ENCODE results near the gene FGF22. TPM values are rescaled to one million over a fixed set of nuclear protein-coding genes. Genes with fewer than 3 reads are reported as not detected.
A peak's percentile ranks its signal among the peaks of the same experiment; 100 is the strongest.

The FGF22 gene
- total RNA-seq, 1 experiment from 2014 or later, result not detected

GRCh38 chr19:629961-630714, 9.5 kb upstream of the FGF22 start:
- Histone ChIP-seq H3K9me3 (no peaks in the 10 kb centered on the region), H3K36me3 (no peaks in the 10 kb centered on the region; the same call in 1 of the 2 replicates), H3K27me3 (no peaks in the 10 kb centered on the region), H3K4me3 (no peak overlapping the region)
- no peak for DNase-seq

GRCh38 chr19:632579-633067, 7.1 kb upstream of the FGF22 start:
- Histone ChIP-seq H3K27me3 (no peaks in the 10 kb centered on the region), H3K9me3 (no peaks in the 10 kb centered on the region), H3K4me3 (peak overlapping the region; percentile 88), H3K36me3 (no peaks in the 10 kb centered on the region; the same call in 1 of the 2 replicates)
- DNase-seq, result peak; percentile 42

- no peaks in the 10 kb centered on the region; the same call in 1 of the 2 replicates for H3K36me3 ChIP-seq
- peak; percentile 94 for DNase-seq
- no peaks in the 10 kb centered on the region for H3K9me3 ChIP-seq
- peak within 1 kb of the TSS; percentile 88 for H3K4me3 ChIP-seq
- no peaks in the 10 kb centered on the region for H3K27me3 ChIP-seq
These were observed 6.5 kb upstream of the FGF22 start, which contains the start of gene POLRMT for GRCh38 chr19:633068-633785. Gene POLRMT, minus strand, starts transcription at chr19:633537. Its CDS starts 25 bp downstream, at chr19:633512.

GRCh38 chr19:633786-634639, 5.7 kb upstream of the FGF22 start:
- DNase-seq, result no peak
- peak overlapping the region; percentile 88 for H3K4me3 ChIP-seq
- no peaks in the 10 kb centered on the region; the same call in 1 of the 2 replicates for H3K36me3 ChIP-seq
- no peaks in the 10 kb centered on the region for H3K27me3 ChIP-seq
- no peaks in the 10 kb centered on the region for H3K9me3 ChIP-seq

GRCh38 chr19:634975-635652, 4.6 kb upstream of the FGF22 start:
- H3K4me3 ChIP-seq, result no peak overlapping the region
- no peaks in the 10 kb centered on the region; the same call in 1 of the 2 replicates for H3K36me3 ChIP-seq
- no peak for DNase-seq
- no peaks in the 10 kb centered on the region for H3K9me3 ChIP-seq
- no peaks in the 10 kb centered on the region for H3K27me3 ChIP-seq

- H3K4me3 ChIP-seq, result no peak overlapping the region
- H3K27me3 ChIP-seq, result no peaks in the 10 kb centered on the region
- no peaks in the 10 kb centered on the region for H3K9me3 ChIP-seq
- DNase-seq, result no peak
- no peaks in the 10 kb centered on the region for H3K36me3 ChIP-seq
These were observed 800 bp upstream of the FGF22 start for GRCh38 chr19:638906-639252.

- Histone ChIP-seq H3K4me3 (no peak overlapping the region), H3K27me3 (no peaks in the 10 kb centered on the region), H3K9me3 (no peaks in the 10 kb centered on the region), H3K36me3 (no peaks in the 10 kb centered on the region)
- DNase-seq, result no peak
These were observed 481 bp downstream of the FGF22 start for GRCh38 chr19:640161-640558.

- no peaks in the 10 kb centered on the region for H3K9me3 ChIP-seq
- no peaks in the 10 kb centered on the region for H3K36me3 ChIP-seq
- DNase-seq, result no peak
- H3K27me3 ChIP-seq, result no peaks in the 10 kb centered on the region
- no peak overlapping the region for H3K4me3 ChIP-seq
These were observed 1.0 kb downstream of the FGF22 start for GRCh38 chr19:640606-641189.

GRCh38 chr19:641702-642101, 2.0 kb downstream of the FGF22 start:
- DNase-seq, result no peak
- Histone ChIP-seq H3K36me3 (no peaks in the 10 kb centered on the region), H3K9me3 (no peaks in the 10 kb centered on the region), H3K27me3 (no peaks in the 10 kb centered on the region), H3K4me3 (no peak overlapping the region)

GRCh38 chr19:642767-643727, 3.4 kb downstream of the FGF22 start:
- DNase-seq, result no peak
- Histone ChIP-seq H3K27me3 (no peaks in the 10 kb centered on the region), H3K36me3 (no peaks in the 10 kb centered on the region), H3K9me3 (no peaks in the 10 kb centered on the region), H3K4me3 (no peak overlapping the region)

GRCh38 chr19:643736-644135, 4.1 kb downstream of the FGF22 start:
- DNase-seq, result no peak
- no peaks in the 10 kb centered on the region for H3K27me3 ChIP-seq
- H3K36me3 ChIP-seq, result no peaks in the 10 kb centered on the region
- no peak overlapping the region for H3K4me3 ChIP-seq
- H3K9me3 ChIP-seq, result no peaks in the 10 kb centered on the region

- Histone ChIP-seq H3K27me3 (no peaks in the 10 kb centered on the region), H3K4me3 (no peak overlapping the region), H3K36me3 (no peaks in the 10 kb centered on the region), H3K9me3 (no peaks in the 10 kb centered on the region)
- DNase-seq, result no peak
These were observed 4.7 kb downstream of the FGF22 start for GRCh38 chr19:644363-644762.

- Histone ChIP-seq H3K27me3 (no peaks in the 10 kb centered on the region), H3K4me3 (no peak overlapping the region), H3K36me3 (no peaks in the 10 kb centered on the region), H3K9me3 (no peaks in the 10 kb centered on the region)
- no peak for DNase-seq
These were observed 5.1 kb downstream of the FGF22 start for GRCh38 chr19:644789-645188.

- no peaks in the 10 kb centered on the region for H3K9me3 ChIP-seq
- H3K36me3 ChIP-seq, result no peaks in the 10 kb centered on the region
- H3K27me3 ChIP-seq, result no peaks in the 10 kb centered on the region
- H3K4me3 ChIP-seq, result no peak overlapping the region
- DNase-seq, result no peak
These were observed 6.5 kb downstream of the FGF22 start for GRCh38 chr19:645912-646778.
